ENCODE results near the gene HDLBP.

- TF ChIP-seq EZH2 (IDR thresholded peaks at IDR 0.05; ENCODE audit: insufficient read depth, low read length) = no peak
- TF ChIP-seq CTCF (IDR thresholded peaks at IDR 0.05; ENCODE audit: insufficient read depth, low read depth, low read length) = no peak
These were observed 101.9 kb downstream of the HDLBP start for GRCh38 chr2:241213567-241213966.

Data from astrocyte (in vitro differentiated cells and primary cell).